ENCODE results near the gene DLGAP1. TPM values are rescaled to one million over a fixed set of nuclear protein-coding genes. Genes with fewer than 3 reads are reported as not detected.

The DLGAP1 gene
- total RNA-seq, 6 experiments from 2014 or later: 0.09 to 0.31 (median 0.18) TPM; not detected in 2

GRCh38 chr18:3872641-3873040 lies 582.5 kb downstream of the DLGAP1 start:
- intact Hi-C loops (cut with DNase I): loop anchor here in 1 of 2 donors (5.0 kb wide), 1 partner anchor 160 kb away; no protein-coding TSS in a partner anchor
- H3K4me1 ChIP-seq: no peaks in the 10 kb centered on the region
- no peaks in the 10 kb centered on the region for H3K36me3 ChIP-seq
- no peaks in the 10 kb centered on the region for H3K9me3 ChIP-seq
- DNase-seq: no peak
- no peak for TF ChIP-seq POLR2A (IDR thresholded peaks at IDR 0.05)
- no peak for TF ChIP-seq CTCF (IDR thresholded peaks at IDR 0.05)
- H3K4me3 ChIP-seq: no peak overlapping the region
- ATAC-seq: no peak
- no peaks in the 10 kb centered on the region for H3K27me3 ChIP-seq
- 46% methylated on average over 2 of the region's 2 CpGs for WGBS (ENCODE audit: insufficient coverage, low coverage, low lambda C conversion rate, missing lambda C conversion rate)
- H3K27ac ChIP-seq: no peak overlapping the region

- Histone ChIP-seq H3K36me3 (no peaks in the 10 kb centered on the region), H3K4me1 (no peaks in the 10 kb centered on the region), H3K27ac (no peak overlapping the region), H3K27me3 (no peaks in the 10 kb centered on the region), H3K4me3 (no peak overlapping the region), H3K9me3 (no peaks in the 10 kb centered on the region)
- TF ChIP-seq CTCF (IDR thresholded peaks at IDR 0.05): no peak
- no peak for TF ChIP-seq POLR2A (IDR thresholded peaks at IDR 0.05)
- no peak for ATAC-seq
- 63% methylated on average over 2 of the region's 2 CpGs for WGBS (ENCODE audit: insufficient coverage, low coverage, low lambda C conversion rate, missing lambda C conversion rate)
- intact Hi-C loops (cut with DNase I): loop anchor here in 1 of 2 donors (5.0 kb wide), 1 partner anchor 159 kb away; no protein-coding TSS in a partner anchor
- DNase-seq: no peak
Observed at GRCh38 chr18:3871687-3872086, 583.4 kb downstream of the DLGAP1 start.

GRCh38 chr18:3870914-3871313 lies 584.2 kb downstream of the DLGAP1 start:
- Histone ChIP-seq H3K27ac (no peak overlapping the region), H3K4me3 (no peak overlapping the region), H3K36me3 (no peaks in the 10 kb centered on the region), H3K9me3 (no peaks in the 10 kb centered on the region), H3K4me1 (no peaks in the 10 kb centered on the region), H3K27me3 (no peaks in the 10 kb centered on the region)
- 63% methylated on average over 4 of the region's 4 CpGs for WGBS (ENCODE audit: insufficient coverage, low coverage, low lambda C conversion rate, missing lambda C conversion rate)
- TF ChIP-seq CTCF (IDR thresholded peaks at IDR 0.05) (no peak), POLR2A (IDR thresholded peaks at IDR 0.05) (no peak)
- intact Hi-C loops (cut with DNase I): loop anchor here in 1 of 2 donors (5.0 kb wide), 1 partner anchor 159 kb away; no protein-coding TSS in a partner anchor
- DNase-seq: no peak
- no peak for ATAC-seq

- no peak overlapping the region for H3K4me3 ChIP-seq
- H3K9me3 ChIP-seq: no peaks in the 10 kb centered on the region
- DNase-seq (no peak), ATAC-seq (peak; percentile 85 to 94 (median 86))
- TF ChIP-seq POLR2A (IDR thresholded peaks at IDR 0.05) (no peak), CTCF (IDR thresholded peaks at IDR 0.05) (peak; percentile 37 to 75 (median 47))
- H3K27me3 ChIP-seq: no peaks in the 10 kb centered on the region
- WGBS (ENCODE audit: insufficient coverage, low coverage, low lambda C conversion rate, missing lambda C conversion rate): 16% methylated on average over 2 of the region's 2 CpGs
- intact Hi-C loops (cut with DNase I): loop anchor here in 1 of 2 donors (5.0 kb wide), 1 partner anchor 158 kb away; no protein-coding TSS in a partner anchor
- no peaks in the 10 kb centered on the region for H3K36me3 ChIP-seq
- no peak overlapping the region for H3K27ac ChIP-seq
- no peaks in the 10 kb centered on the region for H3K4me1 ChIP-seq
Observed at GRCh38 chr18:3869848-3870247, 585.3 kb downstream of the DLGAP1 start.

All from right lobe of liver (tissue), 6 donors.